SK-N-SH (cell line): ENCODE results near the gene EMP2. TPM values are rescaled to one million over a fixed set of nuclear protein-coding genes. Genes with fewer than 3 reads are reported as not detected.
A peak's percentile ranks its signal among the peaks of the same experiment; 100 is the strongest.

ENCODE experiments used
- CTCF ChIA-PET: fragments of 300-600, 350-600 bp; formaldehyde crosslinking; extraction: SDS; loops from one replicate; lab custom pipeline; 2021; lab: Yijun Ruan, JAX
- POLR2A ChIA-PET: fragments of 350-600 bp; sonication (Branson Sonifier 250); formaldehyde crosslinking; extraction: SDS; loops from one replicate; lab custom pipeline; 2020; ENCODE audit warnings: antibody characterized with exemption, inconsistent platforms; lab: Yijun Ruan, JAX
- DNase-seq: peaks from one replicate; pipeline ENCODE4 v3.0.0; 2012
- H2AFZ ChIP-seq: fragments of 200-600 bp; sonication (generic); 2 replicates; pipeline ENCODE4 v1.8.1; 2016; ENCODE audit warnings: antibody characterized with exemption, mild to moderate bottlenecking, low read depth
- H3F3A ChIP-seq: fragments of 200-600 bp; sonication (generic); replicated peaks from 2 replicates; pipeline ENCODE3; 2016; ENCODE audit warnings: antibody characterized with exemption, mild to moderate bottlenecking; ENCODE audit not compliant: insufficient read depth
- H3K27ac ChIP-seq, 2 experiments: fragments of 200-500 bp in 1 of 2; fragments of 200-600 bp in 1 of 2; sonication (Bioruptor generic) in 1 of 2; sonication (generic), shearing (Covaris generic) in 1 of 2; 2 replicates each; pipeline versions ENCODE4 v1.5.1 to v1.6.1; 2014 to 2016; ENCODE audit warnings: low read depth in 2 of 2, inconsistent platforms in 1 of 2, low read length in 1 of 2, mild to moderate bottlenecking in 1 of 2, mixed read lengths in 1 of 2
- H3K27me3 ChIP-seq: fragments of 200-600 bp; sonication (generic), shearing (Covaris generic); 2 replicates; pipeline ENCODE4 v1.6.1; 2016; ENCODE audit warnings: mixed run types; ENCODE audit not compliant: insufficient read depth
- H3K36me3 ChIP-seq, 2 experiments: fragments of 200-500 bp in 1 of 2; fragments of 200-600 bp in 1 of 2; sonication (Bioruptor generic) in 1 of 2; sonication (generic) in 1 of 2; replicated peaks in 1 of 2; 2 replicates each; pipeline versions ENCODE3 to v1.5.1; 2014 to 2016; ENCODE audit warnings: low read length in 1 of 2, mild to moderate bottlenecking in 1 of 2; ENCODE audit not compliant: insufficient read depth in 2 of 2, control insufficient read depth in 1 of 2
- H3K4me1 ChIP-seq, 2 experiments: fragments of 200-500 bp in 1 of 2; fragments of 200-600 bp in 1 of 2; sonication (Bioruptor generic) in 1 of 2; sonication (generic), shearing (Covaris generic) in 1 of 2; 2 replicates each; pipeline versions ENCODE4 v1.5.1 to v1.6.1; 2014 to 2016; ENCODE audit warnings: low read depth in 1 of 2, low read length in 1 of 2, mixed run types in 1 of 2; ENCODE audit not compliant: insufficient read depth in 2 of 2, control insufficient read depth in 1 of 2
- H3K4me2 ChIP-seq: fragments of 200-600 bp; sonication (generic), shearing (Covaris generic); 2 replicates; pipeline ENCODE4 v1.6.1; 2017; ENCODE audit warnings: mixed run types
- H3K4me3 ChIP-seq, 2 experiments: fragments of 200-500 bp in 1 of 2; fragments of 200-600 bp in 1 of 2; sonication (Bioruptor generic) in 1 of 2; sonication (generic), shearing (Covaris generic) in 1 of 2; 2 replicates each; pipeline versions ENCODE4 v1.5.1 to v1.8.1; 2014 to 2016; ENCODE audit warnings: low read depth in 2 of 2, inconsistent platforms in 1 of 2, low read length in 1 of 2, mild to moderate bottlenecking in 1 of 2, mixed read lengths in 1 of 2, moderate library complexity in 1 of 2
- H3K79me2 ChIP-seq: fragments of 200-600 bp; sonication (generic); 2 replicates; pipeline ENCODE4 v1.8.1; 2017; ENCODE audit warnings: mild to moderate bottlenecking; ENCODE audit not compliant: insufficient read depth
- H3K9ac ChIP-seq: fragments of 200-600 bp; sonication (generic); 2 replicates; pipeline ENCODE4 v1.6.1; 2017; ENCODE audit warnings: mixed run types
- H3K9me2 ChIP-seq: fragments of 200-600 bp; sonication (generic); 2 replicates; pipeline ENCODE4 v1.6.1; 2017; ENCODE audit warnings: mixed run types
- H3K9me3 ChIP-seq: fragments of 200-600 bp; sonication (generic); 2 replicates; pipeline ENCODE4 v1.6.1; 2017; ENCODE audit warnings: mixed run types, mild to moderate bottlenecking, moderate library complexity
- H4K20me1 ChIP-seq: fragments of 200-600 bp; sonication (generic); 2 replicates; pipeline ENCODE4 v1.6.1; 2017; ENCODE audit warnings: mild to moderate bottlenecking, mixed run types; ENCODE audit not compliant: insufficient read depth
- CHD2 ChIP-seq: fragments of 150-350 bp; IDR thresholded peaks from 2 replicates; pipeline ENCODE4 v1.6.1; 2018; ENCODE audit warnings: low read length; ENCODE audit not compliant: partially characterized antibody
- ELF1 ChIP-seq: IDR thresholded peaks from 2 replicates; pipeline ENCODE4 v1.4.0; 2012
- FOSL2 ChIP-seq: IDR thresholded peaks from 2 replicates; pipeline ENCODE4 v1.4.0; 2012; ENCODE audit warnings: low read depth, mild to moderate bottlenecking, moderate library complexity, borderline replicate concordance
- FOXM1 ChIP-seq: IDR thresholded peaks from 2 replicates; pipeline ENCODE4 v1.4.0; 2012; ENCODE audit warnings: low read depth, mild to moderate bottlenecking
- GABPA ChIP-seq: IDR thresholded peaks from 2 replicates; pipeline ENCODE4 v1.4.0; 2012; ENCODE audit warnings: low read depth, mild to moderate bottlenecking
- JUND ChIP-seq: IDR thresholded peaks from 2 replicates; pipeline ENCODE4 v1.4.0; 2012
- NFIC ChIP-seq: IDR thresholded peaks from 2 replicates; pipeline ENCODE4 v1.4.0; 2012; ENCODE audit warnings: borderline replicate concordance
- NRF1 ChIP-seq: IDR thresholded peaks from 2 replicates; pipeline ENCODE4 v1.6.1; 2012; ENCODE audit warnings: low read depth, mild to moderate bottlenecking, low read length
- PBX3 ChIP-seq: IDR thresholded peaks from 2 replicates; pipeline ENCODE4; 2012
- RCOR1 ChIP-seq: fragments of 150-350 bp; IDR thresholded peaks from 2 replicates; pipeline ENCODE4 v1.6.1; 2017; ENCODE audit warnings: antibody characterized with exemption, low read length
- RXRA ChIP-seq: IDR thresholded peaks from 2 replicates; pipeline ENCODE4 v1.4.0; 2012; ENCODE audit warnings: low read depth, mild to moderate bottlenecking, borderline replicate concordance
- SMC3 ChIP-seq: IDR thresholded peaks from 2 replicates; pipeline ENCODE4 v1.6.1; 2012; ENCODE audit warnings: low read depth, low read length, improper control_type of control experiment
- TCF12 ChIP-seq: IDR thresholded peaks from 2 replicates; pipeline ENCODE4 v1.4.0; 2012
- USF1 ChIP-seq: IDR thresholded peaks from 2 replicates; pipeline ENCODE4 v1.4.0; 2012; ENCODE audit warnings: low read depth, borderline replicate concordance
- YY1 ChIP-seq: IDR thresholded peaks from 2 replicates; pipeline ENCODE4 v1.4.0; 2012; ENCODE audit warnings: low read depth, mild to moderate bottlenecking
- WGBS: methylation state at CpG from one replicate; pipeline ENCODE4 v1.1.6; 2017; ENCODE audit warnings: low lambda C conversion rate; 5-methylcytosine and 5-hydroxymethylcytosine counted together
- polyA plus RNA-seq, 3 experiments: library from polyadenylated mRNA; depleted of rRNA; stranded (reverse); fragments of >200 nt; gene quantifications; 2 replicates each; pipeline ENCODE4 v1.2.3, GENCODE V29; 2012

Gene EMP2
- polyA plus RNA-seq, 1 of the 3 experiments (the other 2 are of a cell fraction), result 4.3 TPM

GRCh38 chr16:10610499-10611184 lies 30.2 kb upstream of the EMP2 start:
- peaks cover 7% of the 10 kb centered on the region for H3F3A ChIP-seq
- H3K9ac ChIP-seq, result no peak overlapping the region
- TF ChIP-seq FOXM1 (no peak), RCOR1 (no peak), TCF12 (no peak), PBX3 (no peak), USF1 (no peak), YY1 (no peak)
- no peaks in the 10 kb centered on the region for H3K36me3 ChIP-seq
- ChIA-PET CTCF (interaction anchor here (0.8 to 1.6 kb wide), 2 partner anchors 30 to 308 kb away, joined by 3 to 4 read pairs; partner anchors contain the start of gene EMP2), POLR2A (no interaction called here)
- no peak overlapping the region for H3K4me2 ChIP-seq
- H3K79me2 ChIP-seq, result no peaks in the 10 kb centered on the region
- 79% methylated on average over 13 of the region's 13 CpGs for WGBS
- H4K20me1 ChIP-seq, result no peaks in the 10 kb centered on the region
- no peaks in the 10 kb centered on the region for H3K9me3 ChIP-seq
- H3K27me3 ChIP-seq, result no peaks in the 10 kb centered on the region
- H3K27ac ChIP-seq, result no peak overlapping the region
- H2AFZ ChIP-seq, result no peak overlapping the region
- H3K9me2 ChIP-seq, result no peaks in the 10 kb centered on the region
- peaks cover 0 to 5% of the 10 kb centered on the region in 2 experiments; a peak in 1 of 4 replicates for H3K4me1 ChIP-seq
- no peak overlapping the region for H3K4me3 ChIP-seq
- DNase-seq, result no peak

GRCh38 chr16:10609402-10609774 lies 29.0 kb upstream of the EMP2 start:
- CTCF ChIA-PET, result interaction anchor here (0.5 to 1.3 kb wide), 2 partner anchors 9 to 84 kb away, joined by 3 to 5 read pairs; no protein-coding TSS in a partner anchor

More at GRCh38 chr16:10609402-10609774, 29.0 kb upstream of the EMP2 start:
- H3K79me2 ChIP-seq, result no peaks in the 10 kb centered on the region
- peaks cover 7% of the 10 kb centered on the region for H3F3A ChIP-seq
- DNase-seq, result no peak
- peaks cover 0 to 5% of the 10 kb centered on the region in 2 experiments; a peak in 1 of 4 replicates for H3K4me1 ChIP-seq
- H4K20me1 ChIP-seq, result no peaks in the 10 kb centered on the region
- no peak overlapping the region for H3K27ac ChIP-seq
- no peak overlapping the region for H3K4me3 ChIP-seq
- H3K9me2 ChIP-seq, result no peaks in the 10 kb centered on the region
- 59% methylated on average over 5 of the region's 7 CpGs for WGBS
- no peak overlapping the region for H3K9ac ChIP-seq
- no peak overlapping the region for H3K4me2 ChIP-seq
- TF ChIP-seq CHD2, result no peak
- no peak for TF ChIP-seq NRF1
- no peak; the same call in 1 of the 2 replicates for TF ChIP-seq FOSL2
- no peak for TF ChIP-seq SMC3
- TF ChIP-seq NFIC, result no peak
- no peak for TF ChIP-seq ELF1
- TF ChIP-seq TCF12, result no peak
- no peak for TF ChIP-seq GABPA
- TF ChIP-seq RXRA, result no peak
- TF ChIP-seq JUND, result no peak
- 0 out of 2 replicates have a peak overlapping the region, but pooled peaks have one; percentile 51 for H2AFZ ChIP-seq
- no peaks in the 10 kb centered on the region for H3K9me3 ChIP-seq
- H3K27me3 ChIP-seq, result no peaks in the 10 kb centered on the region
- POLR2A ChIA-PET, result no interaction called here
- no peaks in the 10 kb centered on the region for H3K36me3 ChIP-seq
